Measurements from ENCODE around the gene MYBPC2. TPM values are rescaled to one million over a fixed set of nuclear protein-coding genes. Genes with fewer than 3 reads are reported as not detected.

The MYBPC2 gene
- total and polyA plus RNA-seq, 12 donors, result 0.03 to 1.6 TPM; not detected in 10

DNA sequence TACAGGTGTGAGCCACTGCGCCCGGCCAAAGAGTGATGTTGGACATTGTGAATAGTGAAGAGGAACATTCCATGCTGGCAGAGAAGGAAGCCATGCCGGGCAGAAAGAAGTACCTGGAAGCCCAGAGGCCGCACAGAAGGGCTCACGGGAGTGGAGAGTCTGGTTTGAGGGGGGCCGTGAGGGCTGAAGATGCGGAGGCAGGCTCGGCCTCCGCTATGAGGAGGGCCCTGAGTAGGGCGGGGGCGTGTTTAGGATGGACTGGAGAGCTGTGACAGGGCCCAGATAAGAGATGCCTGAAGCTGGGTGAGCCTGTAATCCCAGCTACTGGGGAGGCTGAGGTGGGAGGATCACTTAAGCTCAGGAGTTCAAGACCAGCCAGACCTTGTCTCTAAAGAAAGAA, 76.7 kb downstream of the MYBPC2 start:
- Histone ChIP-seq H3K4me3 (no peak overlapping the region), H3K36me3 (replicated peaks in 1 of 2) (no peaks in the 10 kb centered on the region), H3K27ac (no peak overlapping the region), H3K4me1 (replicated peaks in 1 of 2) (peaks cover 8% of the 10 kb centered on the region in 2 donors), H3K9me3 (replicated peaks in 1 of 3) (no peaks in the 10 kb centered on the region), H3K27me3 (no peaks in the 10 kb centered on the region)
- 84 to 87% (median 86%) methylated on average over 11 of the region's 11 CpGs for WGBS, 4 donors
- no peak for TF ChIP-seq POLR2A (IDR thresholded peaks at IDR 0.05)
- TF ChIP-seq CTCF (IDR thresholded peaks at IDR 0.05), result no peak
- intact Hi-C loops (cut with DNase I), result no loop called here
- no peak for DNase-seq

DNA sequence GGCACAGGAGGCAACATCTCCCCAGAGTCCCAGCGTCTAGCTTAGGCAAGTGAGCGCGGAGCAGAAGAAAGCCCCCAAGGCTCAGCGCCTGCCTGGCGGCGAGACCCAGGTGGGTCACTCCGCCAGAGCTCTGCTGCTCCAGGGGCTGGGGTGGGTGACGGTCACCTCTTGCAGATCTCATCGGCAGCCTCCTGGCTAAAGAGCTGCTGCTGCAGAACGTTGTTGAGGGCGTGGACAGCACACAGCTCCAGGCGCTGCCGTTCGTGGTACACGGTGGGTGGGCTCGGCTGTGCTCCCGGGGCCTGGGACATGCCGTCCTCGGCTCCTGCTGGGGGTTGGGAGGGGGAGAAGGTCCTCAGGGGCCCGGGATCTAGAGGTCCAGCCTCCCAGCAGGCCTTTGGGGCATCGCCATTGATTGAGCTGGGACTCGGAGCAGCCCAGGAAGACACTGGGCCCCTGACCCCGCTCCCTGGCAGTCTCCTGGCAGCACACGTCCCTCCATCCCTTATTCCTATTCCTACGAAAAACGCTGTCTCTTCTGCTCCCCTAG, 77.5 kb downstream of the MYBPC2 start:
- Histone ChIP-seq H3K4me3 (peak overlapping the region in 3 of 4 donors; percentile 39 to 69 (median 44)), H3K27ac (peak overlapping the region in 2 of 5 donors; percentile 11 to 78), H3K9me3 (replicated peaks in 1 of 3) (no peaks in the 10 kb centered on the region), H3K27me3 (no peaks in the 10 kb centered on the region), H3K36me3 (replicated peaks in 1 of 2) (no peaks in the 10 kb centered on the region), H3K4me1 (replicated peaks in 1 of 2) (peaks cover 8% of the 10 kb centered on the region in 2 donors)
- DNase-seq, result peak in 4 of 7 donors; percentile 17 to 68 (median 39)
- TF ChIP-seq CTCF (IDR thresholded peaks at IDR 0.05), result no peak
- TF ChIP-seq POLR2A (IDR thresholded peaks at IDR 0.05), result no peak
- intact Hi-C loops (cut with DNase I), result no loop called here
- 49 to 96% (median 64%) methylated on average over 8 to 26 of the region's 26 CpGs for WGBS, 4 donors

DNA sequence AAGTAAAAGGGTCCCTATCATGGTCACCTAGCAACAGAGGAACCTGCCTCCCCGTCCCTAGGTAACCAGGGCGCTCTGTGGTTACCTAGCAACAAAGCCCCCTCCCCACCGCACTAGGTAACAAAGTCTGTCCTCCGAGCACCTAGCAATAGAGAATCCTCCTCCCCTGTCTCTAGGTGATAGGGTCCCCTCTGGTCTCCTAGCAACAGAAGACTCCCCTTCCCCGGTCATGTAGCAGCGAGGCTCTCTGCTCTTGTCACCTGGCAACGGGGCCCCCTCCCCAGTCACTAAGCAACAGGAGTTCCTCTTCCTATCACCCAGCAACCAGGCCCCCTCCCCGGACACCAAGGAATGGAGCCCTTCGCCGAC, 78.0 kb downstream of the MYBPC2 start:
- TF ChIP-seq POLR2A (IDR thresholded peaks at IDR 0.05) (no peak), CTCF (IDR thresholded peaks at IDR 0.05) (no peak)
- H3K9me3 ChIP-seq (replicated peaks in 1 of 3), result no peaks in the 10 kb centered on the region
- peaks cover 8% of the 10 kb centered on the region in 2 donors for H3K4me1 ChIP-seq (replicated peaks in 1 of 2)
- peak overlapping the region; percentile 39 to 76 (median 56) for H3K4me3 ChIP-seq
- intact Hi-C loops (cut with DNase I), result no loop called here
- DNase-seq, result no peak
- H3K36me3 ChIP-seq (replicated peaks in 1 of 2), result no peaks in the 10 kb centered on the region
- no peaks in the 10 kb centered on the region for H3K27me3 ChIP-seq
- 0 to 5% (median 3%) methylated on average over 1 to 10 of the region's 10 CpGs for WGBS, 4 donors
- peak overlapping the region in 3 of 5 donors; percentile 11 to 78 (median 62) for H3K27ac ChIP-seq

- DNase-seq, result peak; percentile 97 to 100 (median 98)
- WGBS, 4 donors, result 0 to 2% (median 1%) methylated on average over 16 to 69 of the region's 69 CpGs
- peak within 1 kb of the TSS; percentile 39 to 76 (median 56) for H3K4me3 ChIP-seq
Measured at GRCh38 chr19:50511069-50511822, 78.6 kb downstream of the MYBPC2 start, which contains the start of gene JOSD2. TSS of gene JOSD2 (minus strand) at chr19:50511191. CDS start at chr19:50510431, 760 bp downstream.

More at GRCh38 chr19:50511069-50511822, 78.6 kb downstream of the MYBPC2 start, which contains the start of gene JOSD2:
- H3K27ac ChIP-seq, result peak within 1 kb of the TSS in 3 of 5 donors; percentile 11 to 78 (median 77)
- H3K4me1 ChIP-seq (replicated peaks in 1 of 2), result peaks cover 8% of the 10 kb centered on the region in 2 donors
- H3K36me3 ChIP-seq (replicated peaks in 1 of 2), result no peaks in the 10 kb centered on the region
- TF ChIP-seq CTCF (IDR thresholded peaks at IDR 0.05) (no peak), POLR2A (IDR thresholded peaks at IDR 0.05) (peak; percentile 33 to 37)
- no peaks in the 10 kb centered on the region for H3K9me3 ChIP-seq (replicated peaks in 1 of 3)
- intact Hi-C loops (cut with DNase I), result no loop called here
- H3K27me3 ChIP-seq, result no peaks in the 10 kb centered on the region
